Suprapubic skin (tissue), 3 donors: ENCODE measurements around the gene RIOK1.

Experiments used
- CTCF ChIP-seq, 2 donors: fragments of 200-600 bp in 1 of 2; fragments of 450-650 bp in 1 of 2; sonication (generic) in 1 of 2; IDR thresholded peaks; one replicate each; pipeline ENCODE4 v1.5.1; 2016 to 2019; ENCODE audit warnings: antibody characterized with exemption in 2 of 2, mild to moderate bottlenecking in 1 of 2, moderate library complexity in 1 of 2
- EP300 ChIP-seq: sonication (generic); formaldehyde crosslinking; IDR thresholded peaks from one replicate; pipeline ENCODE4 v1.6.1; 2017; ENCODE audit warnings: antibody characterized with exemption
- POLR2A ChIP-seq, 2 donors: fragments of 450-650 bp; IDR thresholded peaks; one replicate each; pipeline ENCODE4 v1.6.1; 2017; ENCODE audit warnings: antibody characterized with exemption in 2 of 2, mild to moderate bottlenecking in 2 of 2, moderate library complexity in 2 of 2

GRCh38 chr6:7463785-7464184 lies 74.2 kb downstream of the RIOK1 start:
- no peak for TF ChIP-seq CTCF (IDR thresholded peaks at IDR 0.05)
- no peak for TF ChIP-seq EP300
- no peak for TF ChIP-seq POLR2A (IDR thresholded peaks at IDR 0.05)
